NCI-H187 treated with DMSO at 0.1 percent for 48 hours (cell line): ENCODE results near the gene RGPD3.

ENCODE experiments used
- DNase-seq: peaks from one replicate; lab custom pipeline; 2025; lab: John Stamatoyannopoulos, UW

The RGPD3 gene

GRCh38 chr2:106342831-106343251 is 125.4 kb downstream of the RGPD3 start:
- DNase-seq, result no peak

GRCh38 chr2:106341666-106342065 is 126.5 kb downstream of the RGPD3 start:
- no peak for DNase-seq
